HepG2 (cell line): Measurements from ENCODE around the gene ERMP1. TPM values are rescaled to one million over a fixed set of nuclear protein-coding genes. Genes with fewer than 3 reads are reported as not detected.

Experiments used
- ATAC-seq: fragments of 200-7000 bp; cut with Tn5 transposase; 3 replicates; pipeline ENCODE4 v1.9.1; 2020; ENCODE audit warnings: mild to moderate bottlenecking, moderate library complexity
- BruUV-seq: library from RNA; stranded (reverse); fragments of 400-500 nt; replicated peaks from 2 replicates; lab custom pipeline; 2021; lab: Mats Ljungman, UMichigan
- CTCF ChIA-PET: fragments of 300-600 bp; formaldehyde crosslinking; extraction: SDS; loops from one replicate; lab custom pipeline; 2021; ENCODE audit warnings: low total read pairs, inconsistent platforms, low intra/inter-chr PET ratio; lab: Yijun Ruan, JAX
- POLR2A ChIA-PET: fragments of 350-600 bp; sonication (Branson Sonifier 250); formaldehyde crosslinking; loops from one replicate; lab custom pipeline; 2020; ENCODE audit warnings: antibody characterized with exemption, inconsistent platforms; lab: Yijun Ruan, JAX
- DNase-seq: peaks from one replicate; pipeline ENCODE4 v3.0.0-alpha.2; 2015; ENCODE audit warnings: low spot score
- FAIRE-seq: peaks from 3 replicates; lab custom pipeline; 2011; peaks lifted over from hg19 to GRCh38; lab: Jason Lieb, UNC
- H2AFZ ChIP-seq: one replicate; pipeline ENCODE4 v1.6.1; 2011; ENCODE audit warnings: low read length, inconsistent platforms
- H3K27ac ChIP-seq: fragments of 300-600 bp; 3 replicates; pipeline ENCODE4 v1.8.0; 2011; ENCODE audit warnings: mixed run types, mild to moderate bottlenecking, mixed read lengths, low read length, inconsistent platforms; ENCODE audit not compliant: insufficient read depth; ENCODE audit errors: extremely low read length
- H3K27me3 ChIP-seq, 2 experiments: fragments of 200-600 bp in 1 of 2; 2 replicates in 1 of 2; 3 replicates in 1 of 2; pipeline versions ENCODE4 v1.6.0 to v1.8.0; 2011; ENCODE audit warnings: low read length in 2 of 2, mild to moderate bottlenecking in 2 of 2, moderate library complexity in 2 of 2, inconsistent platforms in 1 of 2; ENCODE audit not compliant: insufficient read depth in 2 of 2, control insufficient read depth in 1 of 2
- H3K36me3 ChIP-seq, 2 experiments: fragments of 200-600 bp in 1 of 2; replicated peaks in 1 of 2; 2 replicates in 1 of 2; 3 replicates in 1 of 2; pipeline versions ENCODE4 v1.5.1 to v1.8.0; 2011; ENCODE audit warnings: low read length in 2 of 2, inconsistent platforms in 1 of 2; ENCODE audit not compliant: insufficient read depth in 2 of 2, control insufficient read depth in 1 of 2
- H3K4me1 ChIP-seq: 2 replicates; pipeline ENCODE4 v1.5.1; 2012; ENCODE audit warnings: low read length, inconsistent platforms; ENCODE audit not compliant: insufficient read depth
- H3K4me2 ChIP-seq: 2 replicates; pipeline ENCODE4 v1.6.0; 2011; ENCODE audit warnings: low read depth, low read length, inconsistent platforms
- H3K4me3 ChIP-seq, 3 experiments: fragments of 200-600 bp in 1 of 3; sonication (generic), shearing (Covaris generic) in 1 of 3; replicated peaks in 1 of 3; 2 replicates each; pipeline ENCODE4 v1.5.1; 2011 to 2016; ENCODE audit warnings: low read length in 3 of 3, inconsistent platforms in 2 of 3, low read depth in 2 of 3, mild to moderate bottlenecking in 2 of 3, control low read depth in 1 of 3, mixed read lengths in 1 of 3; ENCODE audit not compliant: insufficient read depth in 1 of 3
- H3K79me2 ChIP-seq: one replicate; pipeline ENCODE4 v1.6.1; 2011; ENCODE audit warnings: low read length, inconsistent platforms; ENCODE audit not compliant: insufficient read depth
- H3K9ac ChIP-seq: 2 replicates; pipeline ENCODE4 v1.6.0; 2011; ENCODE audit warnings: mild to moderate bottlenecking, low read depth, low read length, inconsistent platforms; ENCODE audit not compliant: insufficient read depth
- H3K9me3 ChIP-seq: 2 replicates; pipeline ENCODE4 v1.5.1; 2012; ENCODE audit warnings: mild to moderate bottlenecking, low read length
- H4K20me1 ChIP-seq: 2 replicates; pipeline ENCODE4 v1.6.0; 2011; ENCODE audit warnings: inconsistent platforms, mild to moderate bottlenecking, low read length, moderate library complexity; ENCODE audit not compliant: insufficient read depth
- ATF5 ChIP-seq: sonication (generic); formaldehyde crosslinking; IDR thresholded peaks from 2 replicates; pipeline ENCODE4 v1.4.0; 2020; ENCODE audit warnings: mild to moderate bottlenecking, low read depth, missing genetic modification reagents
- BRCA1 ChIP-seq: sonication (generic); formaldehyde crosslinking; IDR thresholded peaks from 2 replicates; pipeline ENCODE4 v1.4.0; 2020; ENCODE audit warnings: missing genetic modification reagents
- GPN1 ChIP-seq: sonication (generic); formaldehyde crosslinking; IDR thresholded peaks from 2 replicates; pipeline ENCODE4 v1.5.1; 2020; ENCODE audit warnings: missing genetic modification reagents, borderline replicate concordance
- MAX ChIP-seq: IDR thresholded peaks from 2 replicates; pipeline ENCODE4 v1.6.1; 2012; ENCODE audit warnings: inconsistent platforms
- NCOA1 ChIP-seq: sonication (generic); formaldehyde crosslinking; IDR thresholded peaks from 2 replicates; pipeline ENCODE4 v1.9.0; 2021; ENCODE audit warnings: missing genetic modification reagents
- NFIB ChIP-seq: sonication (generic); formaldehyde crosslinking; IDR thresholded peaks from 2 replicates; pipeline ENCODE4 v1.9.0; 2021; ENCODE audit warnings: missing genetic modification reagents, mild to moderate bottlenecking, borderline replicate concordance
- PHB2 ChIP-seq: fragments of 450-650 bp; IDR thresholded peaks from 2 replicates; pipeline ENCODE4 v1.6.1; 2018; ENCODE audit not compliant: partially characterized antibody
- ZNF121 ChIP-seq: sonication (generic); formaldehyde crosslinking; IDR thresholded peaks from 2 replicates; pipeline ENCODE4 v1.5.0; 2020; ENCODE audit warnings: mild to moderate bottlenecking, missing genetic modification reagents
- ZNF44 ChIP-seq: sonication (generic); formaldehyde crosslinking; IDR thresholded peaks from 2 replicates; pipeline ENCODE4 v1.5.1; 2020; ENCODE audit warnings: mild to moderate bottlenecking, missing genetic modification reagents
- ZNF589 ChIP-seq: sonication (generic); formaldehyde crosslinking; conservative IDR thresholded peaks from 2 replicates; pipeline ENCODE4 v1.8.0; 2022; ENCODE audit warnings: mild to moderate bottlenecking, moderate library complexity, missing genetic modification reagents
- ZSCAN5A ChIP-seq: sonication (generic); formaldehyde crosslinking; IDR thresholded peaks from 2 replicates; pipeline ENCODE4 v1.8.0; 2022; ENCODE audit warnings: mild to moderate bottlenecking, missing genetic modification reagents, borderline replicate concordance
- WGBS: methylation state at CpG from one replicate; pipeline ENCODE4 v1.1.6; 2017; ENCODE audit warnings: low lambda C conversion rate; 5-methylcytosine and 5-hydroxymethylcytosine counted together
- in situ Hi-C: cut with HindIII; loops from 2 replicates; pipeline ENCODE4 v1.10.0; 2017; ENCODE audit warnings: low pct_unique_long_range_greater_than_20kb; ENCODE audit not compliant: extremely low pct_ligation_motif_present
- intact Hi-C: fragments of 100-400 bp; cut with micrococcal nuclease; formaldehyde crosslinking; loops from one replicate; pipeline ENCODE4 v1.10.0; 2022; ENCODE audit not compliant: unreplicated experiment
- polyA plus RNA-seq, 8 experiments: library from polyadenylated mRNA; depleted of rRNA in 3 of 8; stranded (reverse) in 7 of 8; unstranded in 1 of 8; fragments of >200 nt; fragmentation: Illumina TruSeq in 4 of 8; extraction: Trizol in 4 of 8; gene quantifications; 2 replicates each; pipeline versions ENCODE4 v1.2.1 to v1.2.3, GENCODE V29; 2011 to 2016; ENCODE audit warnings: low read depth in 4 of 8, missing spikeins in 1 of 8, mixed read lengths in 1 of 8; ENCODE audit not compliant: insufficient read depth in 1 of 8
- total RNA-seq, 5 experiments: library from RNA; depleted of rRNA; stranded (reverse); fragments of >200 nt; fragmentation: Illumina TruSeq; extraction: Trizol; gene quantifications; 2 replicates each; pipeline ENCODE4 v1.2.3, GENCODE V29; 2016; ENCODE audit warnings: low read depth in 1 of 5
- TF ChIP-seq, protein P1 (sequence below): sonication (generic); formaldehyde crosslinking; IDR thresholded peaks from 2 replicates; pipeline ENCODE4 v1.4.0; 2020; ENCODE audit warnings: missing genetic modification reagents, borderline replicate concordance

ERMP1 gene
- total and polyA plus RNA-seq, 2 of the 13 experiments (the other 11 are each of a cell fraction or from before 2014, with no cell fraction given): 40.9 to 65.4 TPM

DNA sequence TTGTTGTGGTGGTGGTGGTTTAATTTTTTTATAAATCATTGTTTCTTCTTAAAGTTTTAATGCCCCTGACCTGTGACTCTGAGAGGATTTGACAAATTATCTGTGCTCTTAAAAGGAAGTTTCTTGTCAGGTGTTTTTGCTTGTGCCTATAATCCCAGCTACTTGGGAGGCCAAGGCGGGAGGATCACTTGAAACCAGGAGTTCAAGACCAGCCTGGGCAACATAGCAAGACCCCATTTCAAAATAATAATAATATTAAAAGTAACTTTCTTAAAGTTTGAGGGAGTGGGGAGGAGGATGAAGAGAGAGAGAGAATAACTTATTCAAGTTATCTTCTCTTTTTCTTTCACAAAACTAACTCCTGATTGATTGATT, 12.2 kb upstream of the ERMP1 start:
- WGBS: 100% methylated on average over 1 of the region's 1 CpG
- Histone ChIP-seq H3K27me3 (no peaks in the 10 kb centered on the region), H2AFZ (no peak overlapping the region), H4K20me1 (no peaks in the 10 kb centered on the region), H3K36me3 (no peaks in the 10 kb centered on the region), H3K9ac (no peak overlapping the region), H3K4me2 (peak overlapping the region; percentile 74; the same call in 1 of the 2 replicates), H3K4me1 (peaks cover 46% of the 10 kb centered on the region), H3K27ac (peak overlapping the region; percentile 63), H3K79me2 (no peaks in the 10 kb centered on the region), H3K9me3 (no peaks in the 10 kb centered on the region), H3K4me3 (peak overlapping the region in 1 of 3 experiments; percentile 14; a peak in 1 of 6 replicates)
- FAIRE-seq (no peak), DNase-seq (no peak), ATAC-seq (no peak)
- ChIA-PET CTCF (no interaction called here), POLR2A (interaction anchor here (1.1 kb wide), 1 partner anchor 170 kb away, joined by 4 read pairs; the partner anchor contains the start of gene RANBP6)
- intact Hi-C loops: no loop called here
- no peak for TF ChIP-seq ZNF589 (CRISPR knock-in tag)
- TF ChIP-seq ZNF44 (CRISPR knock-in tag): no peak
- peak; percentile 59; the same call in 1 of the 2 replicates for TF ChIP-seq ZNF121 (CRISPR knock-in tag)
- in situ Hi-C loops: no loop called here
- no TSS peak for BruUV-seq

- Histone ChIP-seq H3K9ac (peak overlapping the region; percentile 59), H4K20me1 (no peaks in the 10 kb centered on the region), H3K79me2 (no peaks in the 10 kb centered on the region), H3K27me3 (no peaks in the 10 kb centered on the region), H3K4me3 (peak overlapping the region; percentile 34 to 49 (median 34); a peak in 5 of 6 replicates), H3K4me2 (peak overlapping the region; percentile 74), H3K9me3 (no peaks in the 10 kb centered on the region), H3K4me1 (peaks cover 58% of the 10 kb centered on the region), H3K27ac (peak overlapping the region; percentile 70), H2AFZ (peak overlapping the region; percentile 73), H3K36me3 (no peaks in the 10 kb centered on the region)
- FAIRE-seq (peak; percentile 94), DNase-seq (peak; percentile 88), ATAC-seq (peak; percentile 89)
- WGBS: 4% methylated on average over 8 of the region's 8 CpGs
- CTCF ChIA-PET: no interaction called here
- POLR2A ChIA-PET: interaction anchor here (0.9 to 2.3 kb wide), 3 partner anchors 12 to 1052 kb away, joined by 3 to 15 read pairs (median 3); partner anchors contain the start of gene ERMP1
- intact Hi-C loops (no loop called here), in situ Hi-C loops (no loop called here)
- BruUV-seq: no TSS peak
- no peak for TF ChIP-seq ATF5 (CRISPR knock-in tag)
- TF ChIP-seq NFIB (CRISPR knock-in tag): no peak
- TF ChIP-seq NCOA1 (CRISPR knock-in tag): no peak
- no peak for TF ChIP-seq BRCA1 (CRISPR knock-in tag)
- peak; percentile 70; the same call in 1 of the 2 replicates for TF ChIP-seq ZSCAN5A (CRISPR knock-in tag)
- TF ChIP-seq PHB2: no peak
- peak; percentile 57 for TF ChIP-seq MAX
- TF ChIP-seq, protein P1, sequence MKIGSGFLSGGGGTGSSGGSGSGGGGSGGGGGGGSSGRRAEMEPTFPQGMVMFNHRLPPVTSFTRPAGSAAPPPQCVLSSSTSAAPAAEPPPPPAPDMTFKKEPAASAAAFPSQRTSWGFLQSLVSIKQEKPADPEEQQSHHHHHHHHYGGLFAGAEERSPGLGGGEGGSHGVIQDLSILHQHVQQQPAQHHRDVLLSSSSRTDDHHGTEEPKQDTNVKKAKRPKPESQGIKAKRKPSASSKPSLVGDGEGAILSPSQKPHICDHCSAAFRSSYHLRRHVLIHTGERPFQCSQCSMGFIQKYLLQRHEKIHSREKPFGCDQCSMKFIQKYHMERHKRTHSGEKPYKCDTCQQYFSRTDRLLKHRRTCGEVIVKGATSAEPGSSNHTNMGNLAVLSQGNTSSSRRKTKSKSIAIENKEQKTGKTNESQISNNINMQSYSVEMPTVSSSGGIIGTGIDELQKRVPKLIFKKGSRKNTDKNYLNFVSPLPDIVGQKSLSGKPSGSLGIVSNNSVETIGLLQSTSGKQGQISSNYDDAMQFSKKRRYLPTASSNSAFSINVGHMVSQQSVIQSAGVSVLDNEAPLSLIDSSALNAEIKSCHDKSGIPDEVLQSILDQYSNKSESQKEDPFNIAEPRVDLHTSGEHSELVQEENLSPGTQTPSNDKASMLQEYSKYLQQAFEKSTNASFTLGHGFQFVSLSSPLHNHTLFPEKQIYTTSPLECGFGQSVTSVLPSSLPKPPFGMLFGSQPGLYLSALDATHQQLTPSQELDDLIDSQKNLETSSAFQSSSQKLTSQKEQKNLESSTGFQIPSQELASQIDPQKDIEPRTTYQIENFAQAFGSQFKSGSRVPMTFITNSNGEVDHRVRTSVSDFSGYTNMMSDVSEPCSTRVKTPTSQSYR: peak; percentile 86; the same call in 1 of the 2 replicates
- no peak for TF ChIP-seq GPN1
Observed at GRCh38 chr9:5843794-5844471, 11.0 kb upstream of the ERMP1 start.
